Astrocyte of the hippocampus (primary cell): ENCODE results near the gene PSMB7.
"Not testable (repeated sequence)": the region's sequence is repeated elsewhere in the genome, so short reads cannot be mapped to it uniquely, and the experiment has no call there.

ENCODE experiments used
- DNase-seq: peaks from one replicate; pipeline ENCODE4 v3.0.0; 2011; ENCODE audit warnings: low read depth, low spot score

The PSMB7 gene

GRCh38 chr9:124443625-124444024 is 28.4 kb upstream of the PSMB7 start:
- DNase-seq: no peak

GRCh38 chr9:124442826-124443225 is 27.6 kb upstream of the PSMB7 start:
- no peak for DNase-seq

DNA sequence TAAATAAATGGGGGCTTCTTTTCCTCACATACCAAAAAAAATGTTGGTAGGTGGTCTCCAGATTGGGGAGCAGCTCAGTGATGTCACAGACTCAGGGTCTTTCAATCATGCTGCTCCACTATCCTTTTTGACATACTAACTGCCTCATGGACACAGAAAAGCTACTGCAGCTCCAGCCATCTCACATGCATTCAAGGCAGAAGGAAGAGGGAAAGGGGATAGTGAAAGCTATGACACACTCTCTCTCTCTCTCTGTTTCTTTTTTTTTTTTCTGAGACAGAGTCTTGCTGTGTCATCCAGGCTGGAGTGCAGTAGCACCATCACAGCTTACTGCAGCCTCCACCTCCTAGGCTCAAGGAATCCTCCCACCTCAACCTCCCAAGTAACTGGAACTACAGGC is 27.1 kb upstream of the PSMB7 start:
- DNase-seq: no peak

DNA sequence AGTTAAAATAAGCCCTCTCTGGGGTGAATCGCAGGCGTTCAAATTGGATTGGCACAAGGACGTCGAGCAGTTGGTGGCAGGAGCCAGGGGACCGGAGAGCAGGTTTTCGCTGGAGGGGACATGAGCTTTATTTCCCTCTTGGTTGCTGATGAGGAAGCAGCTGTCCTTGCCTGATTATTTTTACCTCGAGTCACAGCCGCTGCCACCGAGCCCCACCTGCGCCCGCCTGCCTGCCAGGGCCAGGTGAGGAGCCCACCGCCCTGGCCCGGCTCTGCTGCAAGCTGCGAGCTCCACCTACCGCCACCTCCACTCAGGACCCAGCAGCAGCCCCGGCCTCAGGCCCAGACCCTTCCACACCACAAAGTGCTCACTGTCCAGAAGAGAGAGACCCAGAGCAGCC is 26.0 kb upstream of the PSMB7 start:
- no peak for DNase-seq

GRCh38 chr9:124440786-124441185 is 25.5 kb upstream of the PSMB7 start:
- no peak for DNase-seq

DNA sequence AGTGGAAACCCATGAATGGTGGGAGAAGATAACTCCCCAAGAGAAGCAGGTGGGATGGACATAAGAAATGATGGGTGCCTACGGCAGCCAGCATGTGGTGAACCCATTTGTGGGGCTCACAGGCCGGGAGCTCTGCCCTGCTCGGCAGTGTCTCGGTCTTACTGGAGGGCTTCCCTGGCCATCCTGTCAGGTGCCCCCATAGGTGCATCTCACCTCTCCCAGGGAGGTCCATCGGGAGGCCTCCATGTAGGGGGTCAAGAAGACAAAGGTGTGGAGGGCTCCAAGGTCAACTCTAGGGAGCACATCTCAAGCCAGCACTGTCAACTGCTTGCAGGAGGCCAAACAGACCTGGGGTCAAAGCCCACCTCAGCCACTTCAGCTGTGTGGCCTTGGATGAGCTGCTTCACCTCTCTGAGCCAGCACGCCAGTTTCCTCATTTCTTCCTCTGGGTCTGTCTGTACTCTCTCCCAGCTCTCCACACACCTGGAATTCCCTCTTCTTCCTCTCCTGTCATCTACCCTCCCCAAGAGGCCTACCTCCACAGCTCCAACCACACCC is 24.5 kb upstream of the PSMB7 start:
- no peak for DNase-seq

GRCh38 chr9:124439086-124439485 is 23.8 kb upstream of the PSMB7 start:
- no peak for DNase-seq

GRCh38 chr9:124438091-124438490 is 22.8 kb upstream of the PSMB7 start:
- DNase-seq: no peak

- no peak for DNase-seq
Measured at GRCh38 chr9:124437086-124437485, 21.8 kb upstream of the PSMB7 start.

DNA sequence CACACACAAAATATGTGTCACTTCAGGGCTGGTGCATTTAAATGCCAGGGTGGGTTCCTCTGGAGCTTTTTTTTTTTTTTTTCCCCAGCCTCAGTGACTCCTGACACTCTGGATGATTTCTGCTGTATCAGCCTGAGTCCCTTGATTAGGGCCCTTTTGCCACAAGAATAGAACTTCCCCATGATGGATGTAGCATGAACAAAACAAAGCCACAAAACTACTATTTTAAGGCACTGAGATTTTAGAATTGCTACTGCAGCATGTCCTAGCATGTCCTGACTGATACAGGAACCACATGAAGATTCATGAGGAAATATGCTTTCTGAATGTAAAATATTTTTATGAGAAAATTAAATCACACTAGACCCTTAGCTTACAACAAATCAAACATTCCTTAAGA is 21.1 kb upstream of the PSMB7 start:
- no peak for DNase-seq

DNA sequence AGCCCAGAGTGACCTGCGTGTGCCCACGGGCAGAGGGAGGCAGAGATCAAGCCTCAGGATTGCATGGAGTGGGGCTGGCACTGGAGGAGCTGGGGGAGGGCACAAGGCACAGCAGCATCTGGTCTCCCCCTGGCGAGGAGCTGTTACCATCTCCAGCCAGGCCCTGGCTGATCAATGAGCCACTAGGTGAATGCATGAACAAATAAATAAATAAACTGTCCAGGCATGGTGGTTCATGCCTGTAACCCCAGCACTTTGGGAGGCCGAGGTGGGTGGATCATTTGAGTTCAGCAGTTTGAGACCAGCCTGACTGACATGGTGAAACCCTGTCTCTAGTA is 14.3 kb upstream of the PSMB7 start:
- DNase-seq: no peak

- DNase-seq: no peak
Measured at GRCh38 chr9:124428751-124429529, 13.7 kb upstream of the PSMB7 start.

- no peak for DNase-seq
Measured at GRCh38 chr9:124427281-124427680, 12.0 kb upstream of the PSMB7 start.

DNA sequence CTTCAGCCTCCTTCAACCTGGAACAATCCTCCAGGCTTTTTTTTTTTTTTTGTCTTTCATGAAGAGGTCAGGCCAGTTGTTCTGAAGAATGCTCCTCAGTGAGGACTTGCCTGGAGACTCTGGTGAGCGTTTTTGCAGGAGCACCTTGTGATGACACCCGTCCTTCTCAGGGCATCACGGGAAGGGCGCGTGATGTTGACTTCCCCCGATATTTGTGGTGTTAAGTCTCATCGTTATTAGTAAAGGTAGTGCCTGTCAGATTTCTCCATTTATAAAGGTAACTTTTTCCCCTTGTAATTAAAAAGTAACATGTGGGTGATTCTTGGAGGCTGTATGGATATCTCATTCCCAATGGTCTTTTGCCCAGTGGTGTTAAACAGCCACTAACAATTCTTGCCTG is 11.1 kb upstream of the PSMB7 start:
- DNase-seq: no peak

DNA sequence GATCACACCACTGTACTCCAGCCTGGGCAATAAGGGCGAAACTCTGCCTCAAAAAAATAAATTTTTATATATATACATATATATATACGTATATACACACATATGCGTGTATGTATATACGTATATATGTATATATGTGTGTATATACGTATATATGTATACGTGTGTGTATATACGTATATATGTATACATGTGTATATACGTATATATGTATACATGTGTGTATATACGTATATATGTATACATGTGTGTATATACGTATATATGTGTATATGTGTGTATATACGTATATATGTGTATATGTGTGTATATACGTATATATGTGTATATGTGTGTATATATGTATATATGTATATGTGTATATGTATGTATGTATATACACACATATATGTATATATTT is 10.5 kb upstream of the PSMB7 start:
- not testable (repeated sequence) for DNase-seq

DNA sequence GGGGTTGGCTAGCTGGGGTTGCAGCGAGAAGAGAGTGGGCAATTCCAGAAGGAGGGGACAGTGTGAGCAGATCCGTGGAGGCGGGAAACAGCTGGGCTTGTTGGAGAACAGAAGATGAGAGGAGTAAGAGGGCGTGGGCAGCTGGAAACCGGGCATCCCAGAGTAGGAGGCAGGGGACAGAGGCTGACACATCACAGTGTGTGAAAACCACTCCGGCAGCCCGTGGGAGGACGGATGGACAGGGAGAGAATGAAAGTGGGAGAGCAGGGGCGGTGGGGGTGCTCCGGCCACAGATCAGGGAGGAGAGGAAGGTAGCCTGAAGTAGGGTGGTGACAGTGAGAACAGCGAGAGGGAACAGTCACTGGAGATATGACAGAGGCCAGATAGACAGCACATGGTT is 8.3 kb upstream of the PSMB7 start:
- DNase-seq: no peak

GRCh38 chr9:124423155-124423554 is 7.9 kb upstream of the PSMB7 start:
- no peak for DNase-seq

DNA sequence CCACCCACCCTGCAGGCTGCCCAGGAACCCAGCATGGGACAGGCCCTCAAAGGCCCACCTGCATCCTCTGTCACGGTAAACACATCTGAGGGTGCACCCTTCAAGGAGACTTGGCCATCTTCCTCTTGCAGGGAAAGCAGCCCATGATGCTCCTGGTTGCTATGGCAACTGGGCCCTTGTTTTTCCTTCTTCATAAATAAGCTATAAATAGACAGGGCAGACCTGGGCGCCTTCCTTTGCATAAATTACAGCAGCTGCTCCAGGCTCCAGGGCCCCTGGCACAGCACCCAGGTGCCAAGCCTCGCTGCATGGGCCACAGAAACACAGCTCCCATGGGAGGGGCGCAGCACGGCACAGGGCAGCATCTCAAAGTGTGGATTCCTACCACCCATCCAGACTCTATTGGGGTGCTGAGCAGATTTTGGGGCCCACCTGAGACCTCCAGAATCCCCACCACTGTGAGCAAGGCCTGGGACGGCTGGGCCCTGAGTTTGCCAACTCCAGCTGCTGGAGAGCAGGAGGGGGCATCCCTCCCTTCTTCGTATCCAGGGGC is 5.8 kb upstream of the PSMB7 start:
- peak; percentile 48 for DNase-seq

DNA sequence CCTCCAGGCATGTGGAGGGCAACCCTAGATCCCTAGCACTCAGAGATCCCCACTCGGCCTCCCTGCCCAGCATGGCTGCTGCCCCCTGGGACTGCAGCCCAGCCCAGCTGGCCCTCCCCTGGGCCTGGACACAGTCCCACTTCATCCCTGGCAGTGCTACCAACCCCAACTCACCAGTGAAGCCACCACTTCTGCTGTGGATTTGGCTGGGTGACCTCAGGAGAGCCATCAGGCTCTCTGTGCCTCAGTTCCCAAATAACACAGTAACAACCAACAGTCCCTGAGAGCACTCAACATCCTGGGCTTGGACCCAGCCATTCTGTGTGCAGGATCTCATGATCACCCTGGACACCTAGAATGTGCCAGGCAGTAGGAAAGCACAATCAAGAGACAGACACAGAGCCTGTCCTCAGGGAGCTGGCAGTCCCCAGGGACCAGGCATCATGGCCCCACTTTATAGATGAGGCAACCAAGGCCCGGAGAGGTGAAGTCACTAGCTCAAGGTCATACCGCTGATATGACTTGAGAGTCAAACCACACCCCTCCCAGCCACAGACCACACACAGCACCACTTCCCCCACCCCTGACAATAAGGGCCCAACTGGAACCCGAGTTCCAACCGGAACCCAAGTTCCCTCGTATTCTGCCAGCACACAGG is 4.7 kb upstream of the PSMB7 start:
- no peak for DNase-seq

- DNase-seq: no peak
Measured at GRCh38 chr9:124415852-124416484, 726 bp upstream of the PSMB7 start.

DNA sequence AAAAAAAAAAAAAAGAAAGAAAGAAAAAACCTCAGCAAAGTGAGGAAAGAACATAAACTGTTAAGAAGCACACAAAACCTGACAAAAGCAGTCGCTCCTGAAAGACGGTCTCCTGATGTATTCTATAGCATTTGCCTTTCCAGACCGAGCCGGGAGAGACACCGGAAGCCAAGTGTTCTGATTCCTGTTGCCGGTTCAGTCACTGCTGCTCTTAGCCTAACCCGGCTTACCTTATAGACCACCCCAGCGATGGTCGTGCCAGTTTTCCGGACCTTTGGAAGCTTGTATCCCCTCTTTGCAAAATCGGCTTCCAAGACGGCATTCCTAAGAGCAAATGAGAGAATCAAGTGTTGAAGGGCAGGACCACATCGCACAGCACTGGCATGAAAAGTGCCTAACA is 630 bp downstream of the PSMB7 start:
- no peak for DNase-seq

GRCh38 chr9:124412228-124412575 is 3.0 kb downstream of the PSMB7 start:
- DNase-seq: no peak
